T47D (cell line): ENCODE data around the gene GPR149.

ENCODE experiments used
- DNase-seq, 2 experiments: peaks; one replicate each; pipeline versions ENCODE4 v3.0.0 to v3.0.0-alpha.2; 2011 to 2012; ENCODE audit warnings: low read depth in 1 of 2, low spot score in 1 of 2
- JUND ChIP-seq: IDR thresholded peaks from 2 replicates; pipeline ENCODE4 v1.6.1; 2012; ENCODE audit warnings: low read depth
- in situ Hi-C: cut with HindIII; loops from 2 replicates; pipeline ENCODE4 v1.10.0; 2016; ENCODE audit warnings: low sequenced_read_pairs, low pct_unique_long_range_greater_than_20kb

GPR149 gene

DNA sequence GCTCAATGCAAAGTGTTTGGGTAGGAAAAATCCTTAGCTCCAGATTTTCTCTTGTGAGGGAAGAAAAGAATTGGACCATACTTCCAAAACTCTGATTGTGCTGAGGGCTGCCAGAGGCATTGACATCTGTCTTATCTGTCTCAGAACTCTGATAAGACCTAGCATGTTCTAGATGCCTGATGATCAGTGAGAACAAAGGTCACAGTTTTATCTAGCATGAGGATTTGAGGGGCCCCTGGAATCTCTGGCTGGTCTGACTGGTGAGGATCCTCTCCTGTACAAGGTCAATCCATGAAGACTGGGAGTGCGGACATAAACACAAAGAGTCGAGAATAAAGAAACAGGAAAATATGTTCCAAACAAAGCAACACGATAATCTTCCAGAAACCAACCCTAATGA lies 40.1 kb downstream of the GPR149 start:
- DNase-seq: no peak

GRCh38 chr3:154384479-154384878 lies 45.5 kb downstream of the GPR149 start:
- no peak for TF ChIP-seq JUND
- in situ Hi-C loops: no loop called here
- DNase-seq: no peak

More for the DNA sequence above, 40.1 kb downstream of the GPR149 start:
- TF ChIP-seq JUND: no peak
- in situ Hi-C loops: no loop called here

GRCh38 chr3:154378311-154378710 lies 51.7 kb downstream of the GPR149 start:
- no peak for DNase-seq
- TF ChIP-seq JUND: no peak
- in situ Hi-C loops: no loop called here

GRCh38 chr3:154367221-154367620 lies 62.8 kb downstream of the GPR149 start:
- DNase-seq: no peak
- in situ Hi-C loops: no loop called here
- TF ChIP-seq JUND: no peak

- no peak for DNase-seq
- in situ Hi-C loops: no loop called here
- TF ChIP-seq JUND: no peak
These were observed 65.1 kb downstream of the GPR149 start for GRCh38 chr3:154364849-154365248.

GRCh38 chr3:154361099-154361498 lies 68.9 kb downstream of the GPR149 start:
- no peak for DNase-seq
- in situ Hi-C loops: no loop called here

DNA sequence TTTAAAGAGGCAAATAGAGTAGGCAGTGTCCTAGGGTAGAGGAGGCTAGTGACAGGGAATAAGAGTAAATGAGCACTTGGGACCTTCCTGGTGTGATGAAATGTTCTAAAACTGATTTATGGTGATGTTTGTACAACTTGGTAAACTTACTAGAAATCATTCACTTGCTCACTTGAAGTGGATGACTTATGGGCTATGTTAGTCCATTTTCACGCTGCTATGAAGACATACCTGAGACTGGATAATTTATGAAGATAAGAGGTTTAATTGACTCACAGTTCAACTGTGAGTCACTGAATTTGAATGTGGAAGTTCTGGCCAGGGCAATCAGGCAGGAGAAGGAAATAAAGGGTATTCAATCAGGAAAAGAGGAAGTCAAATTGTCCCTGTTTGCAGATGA lies 74.0 kb downstream of the GPR149 start:
- no peak for DNase-seq
- TF ChIP-seq JUND: no peak
- in situ Hi-C loops: no loop called here

More at GRCh38 chr3:154361099-154361498, 68.9 kb downstream of the GPR149 start:
- TF ChIP-seq JUND: no peak

GRCh38 chr3:154349223-154349622 lies 80.8 kb downstream of the GPR149 start:
- TF ChIP-seq JUND: no peak
- no peak for DNase-seq
- in situ Hi-C loops: no loop called here

GRCh38 chr3:154345422-154346122 lies 84.4 kb downstream of the GPR149 start:
- DNase-seq: no peak
- in situ Hi-C loops: no loop called here
- TF ChIP-seq JUND: no peak

DNA sequence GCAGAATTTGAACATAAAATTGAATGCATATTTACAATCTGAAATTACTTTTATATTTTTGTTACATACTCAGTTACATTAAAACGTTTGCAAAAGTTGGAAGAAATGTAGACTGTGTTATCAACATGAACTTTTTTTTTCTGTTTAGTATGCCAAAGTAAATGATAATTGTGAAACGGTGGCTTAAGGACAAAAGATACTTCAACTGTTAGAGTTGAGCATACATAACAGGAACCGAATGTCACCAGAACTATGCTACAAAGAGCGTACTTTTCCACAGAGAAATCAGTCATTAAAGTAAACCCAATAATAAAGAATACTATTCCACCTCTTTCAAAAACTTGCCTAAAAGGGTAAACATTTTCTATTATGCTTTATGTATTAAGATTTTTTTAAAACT lies 91.4 kb downstream of the GPR149 start:
- DNase-seq: no peak
- in situ Hi-C loops: no loop called here
- no peak for TF ChIP-seq JUND

DNA sequence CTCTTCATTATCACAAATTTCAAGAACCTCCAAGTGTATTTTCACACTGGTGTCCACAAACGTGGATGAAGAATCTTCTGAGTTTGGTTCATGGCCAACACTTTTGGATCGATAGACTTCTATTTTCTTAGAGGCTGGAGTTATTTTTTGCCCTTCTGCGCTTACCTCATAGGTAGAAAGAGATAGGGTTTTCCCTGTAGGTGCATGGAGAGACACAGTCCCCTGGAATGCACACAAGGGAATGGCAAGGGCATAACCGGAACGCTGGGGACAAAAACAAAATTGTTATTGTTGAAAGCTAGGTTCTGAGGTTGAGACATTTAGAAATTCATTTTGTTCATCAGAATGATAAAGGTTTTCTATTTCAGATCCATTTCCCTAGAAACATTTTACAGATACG lies 92.0 kb downstream of the GPR149 start:
- no peak for TF ChIP-seq JUND
- DNase-seq: no peak
- in situ Hi-C loops: no loop called here

DNA sequence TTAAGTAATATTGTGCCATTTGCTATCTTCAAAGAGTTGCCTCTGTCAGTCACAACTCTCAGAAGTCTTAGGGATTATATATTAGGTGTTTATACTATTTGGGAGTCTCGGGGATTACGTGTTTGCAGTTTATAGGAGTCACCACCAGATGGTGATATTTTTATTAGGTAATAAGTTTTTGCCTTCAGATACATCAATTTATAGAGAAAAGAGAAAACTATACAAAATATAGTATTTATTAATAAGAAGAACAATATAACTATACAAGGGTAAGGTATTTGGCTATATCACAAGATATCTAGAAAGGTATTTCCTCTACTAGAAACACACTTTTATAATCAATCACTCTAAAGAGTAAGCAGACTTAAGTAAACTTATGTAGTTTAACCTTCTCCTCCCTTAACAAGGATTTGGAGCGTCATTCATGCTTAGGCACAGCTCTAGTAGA lies 95.0 kb downstream of the GPR149 start:
- in situ Hi-C loops: no loop called here
- no peak for TF ChIP-seq JUND
- peak; percentile 19 to 66 for DNase-seq

DNA sequence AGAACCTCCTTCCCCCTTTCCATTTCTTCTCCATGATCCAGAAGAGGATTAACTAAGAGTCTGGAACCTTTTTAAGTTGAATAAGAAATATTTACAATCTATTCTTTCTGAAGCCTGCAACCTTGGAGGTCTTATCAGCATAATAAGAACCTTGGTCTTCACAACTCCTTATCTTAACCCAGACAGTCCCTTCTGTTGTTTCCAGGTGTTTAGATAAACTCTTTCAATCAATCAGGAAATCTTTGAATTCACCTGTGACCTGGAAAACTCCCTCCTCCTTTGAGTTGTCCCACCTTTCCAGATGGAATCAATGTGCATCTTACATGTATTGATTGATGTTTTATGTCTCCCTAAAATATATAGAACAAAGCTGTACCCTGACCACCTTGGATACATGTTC lies 102.1 kb downstream of the GPR149 start:
- no peak for TF ChIP-seq JUND
- in situ Hi-C loops: no loop called here
- no peak for DNase-seq

GRCh38 chr3:154324919-154325318 lies 105.1 kb downstream of the GPR149 start:
- in situ Hi-C loops: no loop called here
- DNase-seq: no peak
- no peak for TF ChIP-seq JUND
